Bone marrow (tissue), 2 donors: Measurements from ENCODE around the gene PROC.

Experiments used
- DNase-seq, 2 donors: peaks; one replicate each; lab custom pipeline; 2025; lab: John Stamatoyannopoulos, UW

The PROC gene

DNA sequence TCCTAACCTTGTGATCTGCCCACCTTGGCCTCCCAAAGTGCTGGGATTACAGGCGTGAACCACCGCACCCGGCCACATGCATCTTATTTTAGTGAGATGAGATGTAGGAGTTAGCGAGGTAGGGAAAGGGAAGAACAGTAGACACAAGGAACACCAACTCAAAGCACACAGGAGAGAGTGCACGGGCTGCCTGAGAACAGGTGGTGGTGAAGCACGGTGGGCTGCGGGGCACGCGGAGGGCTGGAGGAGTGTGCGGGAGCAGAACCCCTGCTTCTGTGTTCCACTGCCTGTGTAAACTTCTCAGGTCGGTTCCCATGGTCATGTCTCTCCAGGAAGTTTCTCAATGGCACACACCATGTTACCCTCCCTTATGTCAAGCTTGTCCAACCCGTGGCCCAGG is 38.7 kb downstream of the PROC start:
- DNase-seq = no peak

DNA sequence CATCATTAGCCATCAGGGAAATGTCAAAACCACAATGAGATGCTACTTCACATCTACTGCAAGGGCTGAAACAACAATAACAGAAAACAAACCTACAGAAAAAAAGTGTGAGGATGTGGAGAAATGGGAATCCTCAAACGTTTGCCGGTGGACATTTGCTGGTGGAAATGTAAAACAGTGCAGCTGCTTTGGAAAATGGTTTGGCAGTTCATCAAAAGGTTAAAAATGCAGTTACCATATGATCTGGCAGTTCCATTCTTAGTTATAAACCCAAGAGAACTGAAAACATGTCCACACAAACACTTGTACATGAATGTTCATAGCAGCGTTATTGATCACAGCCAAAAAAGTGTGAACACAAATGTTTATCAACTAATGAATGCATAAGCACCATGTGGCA is 44.2 kb downstream of the PROC start:
- DNase-seq = no peak

DNA sequence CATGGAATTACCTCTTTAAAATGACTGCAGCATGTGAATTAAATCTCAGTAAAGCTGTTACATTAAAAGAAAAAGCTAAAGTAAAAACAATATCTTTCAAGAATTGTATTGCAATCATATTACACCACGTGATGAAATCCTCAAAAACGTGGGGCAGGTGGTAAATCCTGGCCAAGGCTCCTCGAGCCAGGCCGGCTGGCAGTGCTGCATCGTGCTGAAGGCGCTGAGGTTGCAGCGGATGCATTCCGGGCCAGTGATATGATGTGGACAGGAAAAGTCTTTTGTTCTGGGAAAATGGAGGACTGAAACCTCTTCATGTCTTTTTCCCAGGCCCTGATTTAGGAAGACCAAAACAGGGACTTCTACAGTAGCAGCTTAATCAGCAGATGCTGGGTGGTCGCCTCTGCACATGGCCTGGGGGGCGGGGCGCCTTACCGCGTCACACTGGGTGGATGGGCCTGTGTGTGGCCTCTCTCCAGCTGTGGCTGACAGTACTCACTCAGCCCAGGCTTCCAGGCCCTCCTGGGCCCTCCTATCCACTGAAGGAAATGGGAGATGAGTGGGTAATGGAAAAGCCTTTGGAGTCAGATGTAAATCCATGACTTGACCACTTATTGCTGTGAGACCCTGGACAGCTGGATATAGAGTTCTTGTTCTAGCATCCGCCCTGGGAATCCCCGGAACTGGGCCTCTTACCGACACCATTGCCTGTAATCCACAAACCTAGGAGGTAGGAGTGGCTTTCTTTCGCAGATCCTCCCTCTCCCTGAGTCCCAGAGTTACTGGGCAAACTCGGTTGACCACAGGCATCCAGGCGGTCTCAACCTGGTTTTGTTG is 45.1 kb downstream of the PROC start:
- DNase-seq = no peak

DNA sequence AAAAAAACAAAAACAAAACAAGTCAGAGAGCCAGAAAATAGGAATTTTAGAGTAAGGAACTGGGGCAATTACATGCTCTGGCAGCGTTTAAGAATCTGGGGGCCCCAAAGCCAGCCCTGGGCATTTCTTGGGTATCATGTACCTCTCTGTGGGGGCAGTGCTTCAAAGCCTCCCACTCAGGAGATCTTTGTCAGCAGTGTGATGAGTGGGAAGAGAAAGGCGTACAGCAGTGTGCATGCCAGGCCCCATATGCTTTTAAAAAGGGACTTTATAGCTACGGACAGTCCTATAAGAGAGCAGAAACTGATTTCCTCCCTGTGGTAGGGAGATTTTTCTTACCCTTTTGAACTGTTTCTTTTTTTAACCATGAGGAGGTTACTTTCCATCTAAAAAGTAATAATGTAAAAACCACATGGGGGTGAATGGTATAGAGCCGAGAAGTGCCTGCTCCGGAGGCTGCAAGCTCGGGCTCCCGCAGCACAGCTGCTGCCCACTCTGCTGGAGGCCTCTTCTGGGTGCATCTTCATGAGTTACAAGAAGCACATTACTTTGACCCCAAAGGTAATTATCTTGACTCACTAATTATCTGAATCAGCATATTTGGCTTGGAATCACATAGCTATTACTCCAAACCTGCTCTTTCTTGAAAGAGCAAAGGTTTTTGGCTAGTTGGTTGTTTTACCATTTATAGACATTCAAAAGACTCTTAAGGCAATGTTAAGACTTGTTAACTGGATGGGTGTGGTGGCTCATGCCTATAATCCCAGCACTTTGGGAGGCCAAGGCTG is 46.4 kb downstream of the PROC start:
- DNase-seq = no peak

DNA sequence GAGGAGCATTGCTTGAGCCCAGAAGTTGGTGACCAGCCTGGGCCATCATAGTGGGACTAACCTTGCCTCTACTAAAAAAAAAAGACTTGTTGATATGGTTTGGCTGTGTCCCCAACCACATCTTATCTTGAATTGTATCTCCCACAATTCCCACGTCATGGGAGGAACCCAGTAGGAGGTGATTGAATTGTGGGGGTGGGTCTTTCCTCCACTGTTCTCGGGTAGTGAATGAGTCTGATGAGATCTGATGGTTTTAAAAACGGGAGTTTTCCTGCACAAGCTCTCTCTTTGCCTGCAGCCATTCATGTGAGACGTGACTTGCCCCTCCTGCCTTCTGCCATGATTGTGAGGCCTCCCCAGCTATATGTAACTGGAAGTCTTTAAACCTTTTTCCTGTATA is 47.0 kb downstream of the PROC start:
- no peak for DNase-seq

DNA sequence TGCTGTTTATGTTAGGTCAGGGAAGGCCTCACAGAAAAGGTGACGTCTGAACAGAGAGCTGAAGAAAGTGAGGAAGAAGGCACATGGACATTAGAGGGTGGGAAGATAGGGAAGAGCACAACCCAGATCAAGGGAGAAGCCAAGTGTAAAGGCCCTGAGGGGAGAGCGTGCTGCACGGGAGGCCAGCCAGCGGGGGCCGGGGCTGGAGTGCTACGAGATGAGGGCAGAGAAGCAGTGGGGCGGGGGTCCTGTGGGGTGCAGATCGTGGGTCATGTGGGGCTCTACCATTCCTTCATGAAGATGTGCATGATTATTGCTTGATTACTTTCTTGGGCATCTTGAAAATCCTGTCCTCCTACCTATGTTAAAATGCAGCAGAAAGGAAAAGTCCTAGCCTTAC is 50.8 kb downstream of the PROC start:
- DNase-seq = no peak

DNA sequence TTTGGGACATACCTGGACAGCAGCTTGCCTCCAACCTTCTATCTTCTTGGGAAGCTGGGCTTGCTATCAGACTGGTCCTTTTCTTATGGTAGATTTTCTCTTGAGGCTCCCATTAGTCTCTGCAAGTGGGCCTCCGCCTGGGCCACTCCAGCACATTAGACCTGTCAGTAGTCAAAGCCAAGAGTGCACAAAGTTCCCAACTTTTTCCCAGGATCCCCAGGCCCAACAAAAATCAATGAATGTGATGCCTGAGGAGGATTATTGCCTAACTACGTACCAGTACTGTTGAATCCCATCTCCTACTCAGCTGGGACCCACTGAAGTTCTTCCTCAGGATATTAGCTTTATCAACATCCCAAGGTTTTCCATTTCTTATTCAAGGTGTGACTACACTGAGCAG is 51.7 kb downstream of the PROC start:
- no peak for DNase-seq

DNA sequence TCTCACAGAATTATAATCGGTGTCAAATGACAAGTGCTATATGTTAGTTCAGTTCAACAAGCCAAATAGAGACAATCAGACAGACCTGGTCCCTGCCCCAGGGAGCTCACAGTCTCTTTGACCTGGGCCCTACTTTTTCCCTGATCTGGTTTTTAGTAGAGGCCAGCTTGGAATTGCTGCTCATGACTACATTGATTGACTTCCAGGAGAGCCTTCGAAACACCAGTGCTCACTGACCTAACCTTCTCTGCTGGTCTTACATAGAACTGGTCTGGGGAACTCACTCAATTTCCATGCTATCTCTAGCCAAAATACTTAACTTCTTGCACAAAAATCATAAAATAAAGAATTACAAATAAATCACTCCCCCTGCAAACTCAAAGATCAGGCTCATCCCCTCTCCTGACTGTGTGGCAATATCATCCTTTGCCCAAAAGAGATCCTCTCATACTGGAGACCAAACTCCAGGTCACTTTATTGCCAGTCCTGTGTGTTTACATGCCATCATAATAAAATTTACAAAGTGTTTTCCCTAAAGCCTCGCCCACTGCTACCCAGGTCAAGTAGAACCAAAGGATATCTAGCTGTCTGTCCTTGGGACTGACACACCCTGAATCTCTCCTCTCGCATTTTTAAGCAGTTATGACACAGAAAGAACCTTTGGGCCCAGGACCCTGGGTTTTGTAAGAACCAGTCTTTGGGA is 53.2 kb downstream of the PROC start:
- DNase-seq = no peak

DNA sequence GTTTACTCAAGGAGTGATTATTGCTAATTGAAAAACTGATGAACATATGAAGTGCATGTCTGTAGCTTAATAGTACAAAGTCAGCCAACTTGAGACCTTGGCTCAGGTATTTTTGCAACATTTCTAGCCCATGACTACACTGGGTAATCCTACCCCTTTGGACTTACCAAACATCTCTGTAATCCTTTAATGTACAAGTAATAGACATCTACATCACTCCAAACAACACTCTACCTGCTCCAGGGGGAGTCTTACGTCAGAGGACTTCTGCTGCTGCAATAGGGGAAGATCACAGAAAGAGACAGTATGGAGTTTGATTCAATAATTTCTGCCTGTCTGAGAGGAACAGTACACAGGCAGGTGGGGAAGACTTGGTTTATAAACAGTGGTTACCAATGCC is 54.0 kb downstream of the PROC start:
- DNase-seq = no peak

DNA sequence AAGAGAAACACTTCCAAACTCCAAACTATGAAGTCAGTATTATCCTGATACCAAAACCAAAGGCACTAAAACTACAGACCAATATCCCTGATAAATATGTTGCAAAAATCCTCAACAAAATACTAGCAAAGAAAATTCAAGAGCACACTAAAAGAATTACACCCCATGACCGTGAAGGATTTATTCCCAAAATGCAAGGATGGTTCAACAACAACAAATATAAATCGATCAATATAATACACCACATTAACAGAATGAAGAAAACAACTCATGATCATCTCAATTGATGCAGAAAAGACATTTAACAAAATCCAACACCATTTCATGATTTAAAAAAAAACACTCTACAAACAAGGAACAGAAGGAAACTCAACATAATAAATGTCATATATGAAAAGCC is 57.6 kb downstream of the PROC start:
- DNase-seq = no peak
